GM10248 (cell line): ENCODE data around the gene STK32C.
"Not testable (repeated sequence)": the region's sequence is repeated elsewhere in the genome, so short reads cannot be mapped to it uniquely, and the experiment has no call there.

Source experiments
- CTCF ChIA-PET: fragments of 300-600 bp; sonication (Branson Sonifier 250); formaldehyde crosslinking; extraction: SDS; loops from one replicate; lab custom pipeline; 2021; ENCODE audit warnings: antibody characterized with exemption; lab: Yijun Ruan, JAX
- POLR2A ChIA-PET: fragments of 350-650 bp; sonication (Branson Sonifier 250); formaldehyde crosslinking; extraction: SDS; loops from one replicate; lab custom pipeline; 2020; ENCODE audit warnings: antibody characterized with exemption; lab: Yijun Ruan, JAX
- DNase-seq: peaks from one replicate; pipeline ENCODE4 v3.0.0; 2012; ENCODE audit errors: extremely low spot score
- CTCF ChIP-seq: IDR thresholded peaks from 2 replicates; pipeline ENCODE4 v1.5.1; 2012; ENCODE audit warnings: mild to moderate bottlenecking, low read depth; ENCODE audit errors: extremely low read depth, missing control alignments, control extremely low read depth

Gene STK32C

DNA sequence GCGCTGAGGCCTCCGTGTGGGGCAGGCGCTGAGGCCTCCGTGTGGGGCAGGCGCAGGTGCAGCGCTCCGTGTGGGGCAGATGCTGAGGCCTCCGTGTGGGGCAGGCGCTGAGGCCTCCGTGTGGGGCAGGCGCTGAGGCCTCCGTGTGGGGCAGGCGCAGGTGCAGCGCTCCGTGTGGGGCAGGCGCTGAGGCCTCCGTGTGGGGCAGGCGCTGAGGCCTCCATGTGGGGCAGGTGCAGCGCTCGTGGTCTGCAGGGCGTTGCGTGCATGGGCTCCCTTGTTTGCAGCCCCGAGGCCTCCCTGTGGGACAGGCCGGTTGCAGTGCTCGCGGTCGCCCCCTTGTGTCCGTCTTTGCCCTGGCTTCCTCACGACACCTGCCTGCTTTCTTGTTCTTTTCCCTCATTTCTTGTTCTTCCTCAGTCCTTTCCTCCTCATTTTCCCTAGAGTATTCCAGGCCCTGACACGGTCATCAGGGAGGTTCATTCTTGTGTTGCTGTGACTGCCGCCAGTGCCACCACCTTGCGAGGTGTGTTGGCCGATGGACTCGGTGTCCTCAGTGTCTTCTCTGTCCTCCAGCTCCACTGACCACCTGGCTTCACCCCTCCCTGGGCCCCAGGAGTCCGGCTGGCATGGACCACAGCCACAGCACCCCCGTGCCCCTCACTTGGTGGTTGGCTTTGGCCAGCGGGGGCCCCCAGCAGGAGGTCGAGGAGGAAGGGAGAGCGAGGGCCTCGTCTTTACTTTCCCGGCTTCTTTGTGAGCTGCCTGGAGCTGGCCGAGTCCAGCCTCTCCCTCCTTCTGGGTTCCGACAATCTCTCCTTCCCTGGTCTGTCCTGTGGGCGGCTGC, 44.9 kb upstream of the STK32C start:
- POLR2A ChIA-PET = not testable (repeated sequence)

DNA sequence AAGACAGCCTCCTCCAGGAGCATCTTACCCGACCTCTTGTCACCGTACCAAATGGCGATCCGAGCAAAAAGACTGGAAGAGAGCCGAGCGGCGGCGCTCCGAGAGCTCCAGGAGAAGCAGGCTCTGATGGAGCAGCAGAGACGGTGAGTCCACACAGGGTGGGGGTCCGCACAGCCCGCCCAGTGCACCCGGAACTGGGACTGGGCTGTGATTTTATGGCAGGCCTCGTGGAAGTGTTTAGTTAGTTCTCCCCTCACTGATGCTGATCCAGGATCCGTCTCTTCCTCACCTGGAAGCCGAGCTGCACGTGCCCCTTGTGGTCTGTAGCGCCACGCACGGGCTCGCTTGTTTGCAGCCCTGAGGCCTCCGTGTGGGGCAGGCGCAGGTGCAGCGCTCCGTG, 43.9 kb upstream of the STK32C start:
- DNase-seq = no peak
- no peak for TF ChIP-seq CTCF
- CTCF ChIA-PET = interaction anchor here (0.7 to 3.1 kb wide), 3 partner anchors 13 to 204 kb away, joined by 4 to 15 read pairs (median 4); no protein-coding TSS in a partner anchor
- POLR2A ChIA-PET = no interaction called here

More for the DNA sequence above, 44.9 kb upstream of the STK32C start:
- peak; percentile 92 for TF ChIP-seq CTCF
- DNase-seq = peak; percentile 87
- CTCF ChIA-PET = interaction anchor here (0.7 to 1.9 kb wide), 12 partner anchors 9 to 185 kb away, joined by 3 to 9 read pairs (median 3); no protein-coding TSS in a partner anchor

DNA sequence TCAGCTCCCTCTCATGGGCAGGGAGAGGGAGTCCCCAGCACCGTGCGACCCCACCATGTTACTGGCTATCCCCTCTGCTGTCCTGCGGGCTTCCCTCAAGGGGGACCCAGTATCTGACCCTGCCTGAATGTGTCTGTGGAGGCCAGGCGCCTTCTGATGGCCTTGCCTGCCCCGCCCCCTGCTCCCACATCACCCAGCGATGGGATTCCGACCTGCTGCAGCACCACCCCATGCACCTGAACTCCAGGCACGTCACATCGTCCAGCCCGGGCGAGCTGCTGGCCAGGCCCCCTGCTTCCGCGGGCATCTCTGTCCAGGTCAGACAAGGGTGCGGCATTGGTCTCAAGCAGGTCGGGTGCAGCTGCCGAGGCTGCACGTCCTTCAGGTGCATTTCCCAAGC, 43.2 kb upstream of the STK32C start:
- POLR2A ChIA-PET = no interaction called here
- CTCF ChIA-PET = interaction anchor here (0.7 to 3.1 kb wide), 3 partner anchors 12 to 204 kb away, joined by 4 to 15 read pairs (median 4); no protein-coding TSS in a partner anchor

GRCh38 chr10:132350391-132350790, 42.6 kb upstream of the STK32C start:
- TF ChIP-seq CTCF = no peak
- POLR2A ChIA-PET = no interaction called here
- CTCF ChIA-PET = interaction anchor here (1.4 to 3.1 kb wide), 2 partner anchors 12 to 203 kb away, joined by 4 to 15 read pairs; no protein-coding TSS in a partner anchor

More for the DNA sequence above, 43.2 kb upstream of the STK32C start:
- DNase-seq = no peak
- TF ChIP-seq CTCF = no peak

DNA sequence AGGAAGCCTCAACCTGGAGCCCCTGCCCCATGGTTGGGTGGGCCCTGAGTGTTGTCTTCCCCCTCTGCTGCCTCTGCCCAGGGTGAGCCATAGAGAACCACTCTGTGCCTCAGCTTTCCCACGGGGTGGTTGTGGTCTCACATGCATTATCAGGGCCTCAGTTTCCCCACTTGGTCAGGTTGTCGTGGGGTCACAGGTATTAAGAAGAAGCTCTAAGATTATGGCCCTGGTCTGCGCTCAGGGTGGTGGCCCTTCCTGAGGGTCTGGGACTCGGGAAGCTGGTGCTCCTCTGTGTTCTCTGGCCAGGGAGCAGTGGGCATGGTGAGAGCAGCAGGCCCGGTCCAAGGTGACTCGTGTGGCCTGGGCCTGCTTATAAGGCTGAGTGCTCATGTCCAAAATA, 42.0 kb upstream of the STK32C start:
- ChIA-PET CTCF (interaction anchor here (1.2 to 3.1 kb wide), 2 partner anchors 11 to 51 kb away, joined by 3 to 15 read pairs; no protein-coding TSS in a partner anchor), POLR2A (no interaction called here)
- DNase-seq = peak; percentile 13
- no peak for TF ChIP-seq CTCF

More at GRCh38 chr10:132350391-132350790, 42.6 kb upstream of the STK32C start:
- DNase-seq = no peak

DNA sequence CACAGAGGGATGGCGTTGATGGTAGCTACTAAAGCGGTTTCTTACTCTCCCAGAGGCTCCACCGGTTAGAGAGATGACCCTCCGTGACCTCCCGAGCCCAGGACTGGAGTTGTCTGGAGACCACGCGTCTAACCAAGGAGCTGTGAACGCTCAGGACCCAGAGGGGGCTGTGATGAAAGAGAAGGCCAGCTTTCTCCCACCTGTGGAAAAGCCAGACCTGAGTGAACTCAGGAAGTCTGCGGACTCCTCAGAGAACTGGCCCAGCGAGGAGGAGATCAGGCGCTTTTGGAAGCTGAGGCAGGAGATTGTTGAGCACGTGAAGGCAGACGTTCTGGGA, 40.1 kb upstream of the STK32C start:
- POLR2A ChIA-PET = interaction anchor here (0.6 kb wide), 1 partner anchor 40 kb away, joined by 4 read pairs; the partner anchor contains the start of gene STK32C
- CTCF ChIA-PET = interaction anchor here (1.6 kb wide), 1 partner anchor 13 kb away, joined by 3 read pairs; no protein-coding TSS in a partner anchor
- no peak for DNase-seq
- TF ChIP-seq CTCF = no peak
